ENCODE results near the gene FAM237B. TPM values are rescaled to one million over a fixed set of nuclear protein-coding genes. Genes with fewer than 3 reads are reported as not detected.

FAM237B gene
- total RNA-seq, 1 experiment from 2014 or later, result not detected

Other genes starting within 250 kb of the FAM237B start
- 30.1 and 80.7 TPM in 2 replicates for gene STEAP1, start 166.8 kb downstream of the FAM237B start, total RNA-seq (2014; rRNA removed; shearing (Covaris generic); ENCODE audit: low replicate concordance)
- 1.2 and 2.0 TPM in 2 replicates for gene STEAP2, start 109.6 kb downstream of the FAM237B start, total RNA-seq (2014; rRNA removed; shearing (Covaris generic); ENCODE audit: low replicate concordance)
- 0.44 and 1.8 TPM in 2 replicates for gene CFAP69, start 76.1 kb downstream of the FAM237B start, total RNA-seq (2014; rRNA removed; shearing (Covaris generic); ENCODE audit: low replicate concordance)
- 8.3 and 18.1 TPM in 2 replicates for gene GTPBP10, start 25.4 kb upstream of the FAM237B start, total RNA-seq (2014; rRNA removed; shearing (Covaris generic); ENCODE audit: low replicate concordance)
- 1.9 and 2.3 TPM in 2 replicates for gene CLDN12, start 82.2 kb upstream of the FAM237B start, total RNA-seq (2014; rRNA removed; shearing (Covaris generic); ENCODE audit: low replicate concordance)
- gene PTTG1IP2, start 148.3 kb upstream of the FAM237B start, total RNA-seq (2014; rRNA removed; shearing (Covaris generic); ENCODE audit: low replicate concordance), result not detected in 2 replicates